ENCODE data around the gene PLPPR2.

Gene PLPPR2

DNA sequence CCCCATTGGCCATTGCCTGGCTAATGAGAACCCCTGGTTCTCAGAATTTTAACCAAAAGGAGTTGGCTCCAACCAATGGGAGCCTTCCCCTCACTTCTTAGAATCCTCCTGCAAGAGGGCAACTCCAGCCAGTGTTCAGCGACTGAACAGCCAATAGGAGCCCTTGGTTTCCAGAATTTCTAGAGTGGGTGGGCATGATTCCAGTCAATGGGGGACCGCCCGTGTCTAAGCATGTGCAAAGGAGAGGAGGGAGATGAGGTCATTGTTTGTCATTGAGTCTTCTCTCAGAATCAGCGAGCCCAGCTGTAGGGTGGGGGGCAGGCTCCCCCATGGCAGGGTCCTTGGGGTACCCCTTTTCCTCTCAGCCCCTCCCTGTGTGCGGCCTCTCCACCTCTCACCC lies 9.7 kb downstream of the PLPPR2 start:
- no peak overlapping the region for H3K27ac ChIP-seq
- in situ Hi-C loops (cut with HindIII; ENCODE audit: low pct_ligation_motif_present, low sequenced_read_pairs) = no loop called here
- H3K4me3 ChIP-seq (ENCODE audit: low read depth, low read length) = no peak overlapping the region
- TF ChIP-seq, protein P1, sequence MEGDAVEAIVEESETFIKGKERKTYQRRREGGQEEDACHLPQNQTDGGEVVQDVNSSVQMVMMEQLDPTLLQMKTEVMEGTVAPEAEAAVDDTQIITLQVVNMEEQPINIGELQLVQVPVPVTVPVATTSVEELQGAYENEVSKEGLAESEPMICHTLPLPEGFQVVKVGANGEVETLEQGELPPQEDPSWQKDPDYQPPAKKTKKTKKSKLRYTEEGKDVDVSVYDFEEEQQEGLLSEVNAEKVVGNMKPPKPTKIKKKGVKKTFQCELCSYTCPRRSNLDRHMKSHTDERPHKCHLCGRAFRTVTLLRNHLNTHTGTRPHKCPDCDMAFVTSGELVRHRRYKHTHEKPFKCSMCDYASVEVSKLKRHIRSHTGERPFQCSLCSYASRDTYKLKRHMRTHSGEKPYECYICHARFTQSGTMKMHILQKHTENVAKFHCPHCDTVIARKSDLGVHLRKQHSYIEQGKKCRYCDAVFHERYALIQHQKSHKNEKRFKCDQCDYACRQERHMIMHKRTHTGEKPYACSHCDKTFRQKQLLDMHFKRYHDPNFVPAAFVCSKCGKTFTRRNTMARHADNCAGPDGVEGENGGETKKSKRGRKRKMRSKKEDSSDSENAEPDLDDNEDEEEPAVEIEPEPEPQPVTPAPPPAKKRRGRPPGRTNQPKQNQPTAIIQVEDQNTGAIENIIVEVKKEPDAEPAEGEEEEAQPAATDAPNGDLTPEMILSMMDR (IDR thresholded peaks at IDR 0.05; ENCODE audit: low read depth, low read length, missing control alignments) = no peak
- H3K27me3 ChIP-seq (replicated peaks) = no peaks in the 10 kb centered on the region
- DNase-seq = no peak
- peaks cover 11% of the 10 kb centered on the region for H3K36me3 ChIP-seq (replicated peaks)

DNA sequence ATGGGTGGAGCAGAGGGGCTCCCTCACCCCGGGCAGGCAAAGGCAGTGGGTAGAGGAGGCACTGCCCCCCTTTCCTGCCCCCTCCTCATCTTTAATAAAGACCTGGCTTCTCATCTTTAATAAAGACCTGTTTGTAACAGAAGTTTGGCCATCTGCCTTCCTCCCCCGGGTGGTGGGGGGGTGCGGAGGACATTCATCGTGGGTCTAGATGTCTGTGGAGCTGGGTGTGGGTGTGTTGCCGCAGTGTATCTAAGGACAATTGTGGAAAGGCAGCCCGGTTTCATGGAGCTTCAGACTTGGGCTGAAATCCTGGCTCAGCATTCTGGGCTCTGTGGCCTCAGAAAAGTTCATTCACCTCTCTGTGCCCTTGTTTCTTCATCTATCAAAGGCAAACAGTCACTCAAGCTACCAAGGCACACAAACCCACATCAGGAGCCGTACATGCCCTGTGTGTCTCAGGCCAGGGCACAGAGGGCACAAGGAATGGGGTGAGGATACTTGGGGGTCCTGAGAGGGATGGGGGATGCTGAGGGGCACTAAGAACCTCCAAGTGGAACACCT lies 10.4 kb downstream of the PLPPR2 start:
- DNase-seq = no peak
- Histone ChIP-seq H3K36me3 (replicated peaks) (peaks cover 11% of the 10 kb centered on the region), H3K4me3 (ENCODE audit: low read depth, low read length) (no peak overlapping the region), H3K27me3 (replicated peaks) (no peaks in the 10 kb centered on the region), H3K27ac (no peak overlapping the region)
- TF ChIP-seq, protein P1 (IDR thresholded peaks at IDR 0.05; ENCODE audit: low read depth, low read length, missing control alignments) = no peak
- in situ Hi-C loops (cut with HindIII; ENCODE audit: low pct_ligation_motif_present, low sequenced_read_pairs) = no loop called here

DNA sequence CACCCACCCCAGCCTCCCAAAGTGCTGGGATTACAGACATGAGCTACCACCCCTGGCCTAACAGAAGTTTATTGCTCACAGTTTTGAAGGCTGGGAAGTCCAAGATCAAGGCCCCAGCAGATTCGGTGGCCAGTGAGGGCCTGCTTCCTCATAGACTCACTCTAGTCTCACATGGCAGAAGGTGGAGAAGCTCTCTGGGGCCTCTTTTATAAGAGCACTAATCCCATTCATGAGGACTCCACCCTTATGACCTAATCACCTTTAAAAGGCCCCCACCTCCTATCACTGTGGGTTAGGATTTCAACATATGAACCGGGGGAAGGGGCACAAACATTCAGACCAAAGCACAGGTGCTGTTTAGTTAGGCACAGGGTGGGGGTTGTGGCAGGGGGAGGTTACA lies 12.3 kb downstream of the PLPPR2 start:
- TF ChIP-seq, protein P1 (IDR thresholded peaks at IDR 0.05; ENCODE audit: low read depth, low read length, missing control alignments) = no peak
- H3K36me3 ChIP-seq (replicated peaks) = peaks cover 3% of the 10 kb centered on the region
- H3K4me3 ChIP-seq (ENCODE audit: low read depth, low read length) = no peak overlapping the region
- no peak overlapping the region for H3K27ac ChIP-seq
- in situ Hi-C loops (cut with HindIII; ENCODE audit: low pct_ligation_motif_present, low sequenced_read_pairs) = no loop called here
- H3K27me3 ChIP-seq (replicated peaks) = no peaks in the 10 kb centered on the region
- DNase-seq = no peak

DNA sequence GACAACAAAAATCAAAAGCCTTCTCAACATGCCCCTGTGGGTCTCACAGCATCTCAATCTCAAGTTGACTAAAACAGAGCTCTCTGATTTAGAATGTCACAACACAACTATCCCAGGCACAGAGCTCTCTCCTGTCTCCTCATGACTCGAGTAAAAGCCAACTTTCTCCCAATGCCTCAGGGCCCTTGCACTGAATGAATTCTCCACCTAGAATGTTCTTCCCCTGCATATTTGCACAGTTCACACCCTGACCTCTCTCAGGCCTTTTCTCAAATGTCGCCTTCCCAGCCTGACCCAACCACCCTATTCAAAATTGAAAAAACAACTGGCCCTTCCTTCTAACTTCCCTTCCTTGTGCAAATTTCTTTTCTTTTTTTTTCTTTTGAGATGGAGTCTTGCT lies 15.5 kb downstream of the PLPPR2 start:
- TF ChIP-seq, protein P1 (IDR thresholded peaks at IDR 0.05; ENCODE audit: low read depth, low read length, missing control alignments) = no peak
- Histone ChIP-seq H3K36me3 (replicated peaks) (no peaks in the 10 kb centered on the region), H3K27ac (no peak overlapping the region), H3K27me3 (replicated peaks) (no peaks in the 10 kb centered on the region), H3K4me3 (ENCODE audit: low read depth, low read length) (no peak overlapping the region)
- in situ Hi-C loops (cut with HindIII; ENCODE audit: low pct_ligation_motif_present, low sequenced_read_pairs) = no loop called here
- no peak for DNase-seq

DNA sequence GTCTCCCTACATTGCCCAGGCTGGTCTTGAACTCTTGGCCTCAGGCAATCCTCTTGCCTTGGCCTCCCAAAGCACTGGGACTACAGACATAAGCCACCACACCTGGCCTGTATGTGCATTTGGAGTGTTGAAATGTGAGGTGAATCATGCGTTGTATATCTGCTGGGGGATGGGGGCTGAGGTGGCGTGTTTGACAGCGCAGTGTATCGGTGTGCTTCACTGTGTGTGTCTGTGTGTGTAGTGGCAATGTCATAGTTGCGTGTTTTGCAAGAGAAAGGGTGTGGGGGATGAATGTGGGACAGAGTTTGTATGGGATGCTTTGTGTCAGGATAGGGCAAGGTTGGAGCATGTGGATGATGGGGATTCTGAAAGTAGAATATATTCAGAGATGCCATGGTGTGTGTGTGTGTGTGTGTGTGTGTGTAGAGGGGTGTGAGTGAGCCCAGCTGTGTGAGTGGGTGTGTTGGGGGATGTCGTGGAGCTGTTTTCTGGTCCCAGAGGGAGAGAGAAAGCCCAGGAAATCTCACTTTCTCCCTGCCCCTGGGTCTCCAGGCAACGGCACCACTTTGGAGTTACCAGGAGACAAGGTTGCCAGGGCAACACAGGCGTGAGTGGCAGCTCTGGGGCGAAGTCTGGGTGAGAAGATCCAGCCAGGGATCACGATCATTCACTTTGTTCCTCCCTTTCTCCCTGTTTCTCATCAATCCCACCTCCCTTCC lies 18.1 kb downstream of the PLPPR2 start:
- Histone ChIP-seq H3K27me3 (replicated peaks) (no peaks in the 10 kb centered on the region), H3K36me3 (replicated peaks) (no peaks in the 10 kb centered on the region), H3K27ac (no peak overlapping the region), H3K4me3 (ENCODE audit: low read depth, low read length) (no peak overlapping the region)
- no peak for DNase-seq
- TF ChIP-seq, protein P1 (IDR thresholded peaks at IDR 0.05; ENCODE audit: low read depth, low read length, missing control alignments) = no peak
- in situ Hi-C loops (cut with HindIII; ENCODE audit: low pct_ligation_motif_present, low sequenced_read_pairs) = no loop called here

Measured in brain microvascular endothelial cell (primary cell).